Esophagus (tissue), 2 donors: ENCODE measurements around the gene SHB. TPM values are rescaled to one million over a fixed set of nuclear protein-coding genes. Genes with fewer than 3 reads are reported as not detected.

ENCODE experiments used
- H3K27ac ChIP-seq, 2 donors: one replicate each; pipeline ENCODE4 v1.5.1; 2013; ENCODE audit warnings: low read depth in 2 of 2, mild to moderate bottlenecking in 2 of 2, inconsistent platforms in 1 of 2, low read length in 1 of 2, moderate library complexity in 1 of 2
- H3K27me3 ChIP-seq, 2 donors: one replicate each; pipeline ENCODE4 v1.6.1; 2013; ENCODE audit warnings: low read length in 2 of 2, control low read depth in 1 of 2, mild to moderate bottlenecking in 1 of 2; ENCODE audit not compliant: insufficient read depth in 2 of 2, control insufficient read depth in 1 of 2
- H3K36me3 ChIP-seq, 2 donors: one replicate each; pipeline ENCODE4 v1.6.1; 2013; ENCODE audit warnings: low read length in 1 of 2; ENCODE audit not compliant: control insufficient read depth in 2 of 2, insufficient read depth in 2 of 2
- H3K4me1 ChIP-seq, 2 donors: one replicate each; pipeline ENCODE4 v1.6.1; 2013; ENCODE audit warnings: low read length in 1 of 2; ENCODE audit not compliant: control insufficient read depth in 2 of 2, insufficient read depth in 2 of 2
- H3K4me3 ChIP-seq, 2 donors: one replicate each; pipeline ENCODE4 v1.5.1; 2013; ENCODE audit warnings: low read length in 2 of 2, mild to moderate bottlenecking in 2 of 2, low read depth in 1 of 2, moderate library complexity in 1 of 2
- H3K9me3 ChIP-seq, 2 donors: one replicate each; pipeline ENCODE4 v1.6.1; 2013; ENCODE audit warnings: mild to moderate bottlenecking in 2 of 2, low read depth in 1 of 2, low read length in 1 of 2, moderate library complexity in 1 of 2; ENCODE audit not compliant: control insufficient read depth in 2 of 2, insufficient read depth in 1 of 2
- WGBS, 2 donors: extraction: QIAGEN DNeasy Blood & Tissue Kit; methylation state at CpG; one replicate each; pipeline ENCODE4 v1.1.7; 2013; 5-methylcytosine and 5-hydroxymethylcytosine counted together
- polyA plus RNA-seq, 2 donors: library from polyadenylated mRNA; stranded (reverse); fragments of 200-250 nt; gene quantifications; one replicate each; pipeline ENCODE4 v1.2.3, GENCODE V29; 2013
- donor health status: healthy with polysubstance abuse.
- donor health status: Bipolar disorder and iron deficiency.

SHB gene
- polyA plus RNA-seq, 2 donors, result 14.7 to 15.7 TPM

GRCh38 chr9:37988041-37988440 lies 81.0 kb downstream of the SHB start:
- peaks cover 0 to 5% of the 10 kb centered on the region in 2 donors for H3K36me3 ChIP-seq
- H3K27me3 ChIP-seq, result no peaks in the 10 kb centered on the region
- H3K4me1 ChIP-seq, result peaks cover 4 to 19% of the 10 kb centered on the region in 2 donors
- WGBS, 2 donors, result 65 to 76% methylated on average over 5 of the region's 5 CpGs
- H3K4me3 ChIP-seq, result no peak overlapping the region
- no peak overlapping the region for H3K27ac ChIP-seq
- H3K9me3 ChIP-seq, result no peaks in the 10 kb centered on the region

DNA sequence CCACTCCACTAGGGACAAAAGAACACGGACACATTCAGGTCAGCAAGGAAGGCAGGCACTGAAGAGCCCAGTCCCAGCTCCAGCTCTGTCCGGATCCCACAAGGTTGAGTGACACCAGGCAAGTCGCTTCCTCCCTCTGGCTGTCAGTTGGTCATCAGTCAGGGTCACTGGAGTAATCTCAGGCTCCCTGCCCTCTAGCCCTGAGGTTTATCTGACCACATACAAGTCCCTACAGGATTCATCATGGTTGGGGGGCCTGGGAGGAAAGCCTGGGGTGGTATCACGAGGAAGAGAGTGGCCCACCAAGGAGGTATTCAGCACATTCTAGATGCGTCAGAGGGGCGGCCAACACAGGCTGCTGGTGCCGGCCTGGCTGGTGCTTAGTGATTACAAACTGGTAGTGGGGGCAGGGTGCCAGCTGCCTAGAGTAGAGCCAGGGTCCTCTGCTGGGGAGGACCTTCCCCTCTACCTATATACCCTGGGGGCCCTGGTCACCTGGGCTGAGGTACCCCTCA lies 81.5 kb downstream of the SHB start:
- no peak overlapping the region for H3K27ac ChIP-seq
- peaks cover 4 to 19% of the 10 kb centered on the region in 2 donors for H3K4me1 ChIP-seq
- WGBS, 2 donors, result 81 to 87% methylated on average over 7 of the region's 7 CpGs
- no peak overlapping the region for H3K4me3 ChIP-seq
- no peaks in the 10 kb centered on the region for H3K27me3 ChIP-seq
- H3K9me3 ChIP-seq, result no peaks in the 10 kb centered on the region
- peaks cover 0 to 5% of the 10 kb centered on the region in 2 donors for H3K36me3 ChIP-seq

DNA sequence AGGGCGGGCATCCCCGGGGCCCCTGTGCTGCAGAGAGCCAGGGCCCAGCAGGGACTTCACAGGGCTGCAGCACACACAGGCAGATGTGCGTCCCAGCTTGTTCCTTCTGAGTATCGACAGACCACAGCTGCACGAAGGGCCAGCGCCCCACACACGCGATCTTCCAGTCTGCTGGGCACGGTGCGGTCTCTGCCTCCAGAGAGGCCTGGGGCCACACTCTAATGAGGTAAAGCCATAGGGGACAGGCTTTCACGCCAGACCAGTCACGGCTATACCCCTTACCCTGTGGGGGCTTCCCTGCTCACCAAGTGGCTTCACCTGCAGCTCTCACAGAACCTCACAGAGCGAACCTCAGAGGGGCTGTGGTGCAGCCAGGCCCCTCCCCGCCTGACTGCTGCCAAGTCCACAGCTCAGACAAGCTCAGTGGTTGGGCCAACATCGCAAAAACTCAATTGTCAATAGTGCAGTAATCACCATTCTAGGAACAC lies 82.2 kb downstream of the SHB start:
- WGBS, 2 donors, result 73 to 83% methylated on average over 15 of the region's 15 CpGs
- H3K27ac ChIP-seq, result no peak overlapping the region
- peaks cover 4 to 19% of the 10 kb centered on the region in 2 donors for H3K4me1 ChIP-seq
- H3K36me3 ChIP-seq, result peaks cover 0 to 5% of the 10 kb centered on the region in 2 donors
- no peaks in the 10 kb centered on the region for H3K27me3 ChIP-seq
- no peak overlapping the region for H3K4me3 ChIP-seq
- H3K9me3 ChIP-seq, result no peaks in the 10 kb centered on the region

GRCh38 chr9:37986001-37986400 lies 83.0 kb downstream of the SHB start:
- no peak overlapping the region for H3K4me3 ChIP-seq
- peaks cover 4 to 19% of the 10 kb centered on the region in 2 donors for H3K4me1 ChIP-seq
- H3K9me3 ChIP-seq, result no peaks in the 10 kb centered on the region
- H3K27me3 ChIP-seq, result no peaks in the 10 kb centered on the region
- no peak overlapping the region for H3K27ac ChIP-seq
- peaks cover 0 to 4% of the 10 kb centered on the region in 2 donors for H3K36me3 ChIP-seq
- WGBS, 2 donors, result 82 to 85% methylated on average over 4 of the region's 4 CpGs

DNA sequence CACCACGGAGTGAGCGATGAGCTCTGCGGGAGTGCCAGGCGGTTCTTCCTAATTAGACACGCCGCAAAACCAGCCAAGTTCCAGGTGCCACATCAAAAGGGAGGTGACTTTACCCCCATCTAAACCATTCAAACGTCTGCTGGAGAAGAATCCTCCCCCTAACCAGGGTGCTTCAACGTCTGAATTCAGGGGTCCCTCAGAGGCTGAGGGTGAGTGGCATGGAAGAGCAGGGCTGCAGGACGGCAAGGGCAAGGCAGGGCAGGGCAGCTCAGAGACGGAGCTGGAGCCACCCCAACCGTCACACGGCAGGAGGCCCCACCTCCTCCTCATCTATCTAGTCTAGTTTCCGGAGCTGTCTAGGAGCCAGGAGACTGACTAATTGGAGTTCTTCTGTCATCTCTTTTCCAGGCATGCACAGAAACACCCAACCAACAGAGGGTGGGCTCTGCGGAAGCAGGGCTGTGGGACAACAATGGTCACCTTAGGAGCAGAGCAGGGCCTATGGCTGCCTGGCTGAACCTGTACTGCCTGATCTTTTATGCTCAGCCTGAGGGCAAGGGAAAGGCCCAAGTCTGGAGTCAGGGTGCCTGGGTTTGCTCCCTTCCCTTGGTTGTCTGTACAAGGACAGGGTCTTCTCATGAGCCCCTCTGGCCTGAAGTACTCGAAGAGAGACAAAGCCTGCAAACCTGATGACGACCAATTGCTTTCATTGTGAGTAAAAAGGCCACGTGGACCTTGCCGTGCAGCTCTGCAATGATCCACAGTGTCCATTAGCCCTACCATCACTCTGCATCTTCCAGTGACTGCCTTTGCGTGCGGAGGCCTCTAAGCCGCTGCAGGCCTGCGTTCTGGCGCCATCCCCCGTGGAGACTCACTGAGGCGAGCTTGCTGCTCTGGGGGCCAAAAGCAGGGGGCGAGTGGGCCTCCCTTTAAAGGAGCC lies 84.1 kb downstream of the SHB start:
- Histone ChIP-seq H3K4me3 (no peak overlapping the region), H3K27me3 (no peaks in the 10 kb centered on the region), H3K4me1 (peaks cover 4 to 19% of the 10 kb centered on the region in 2 donors), H3K27ac (peak overlapping the region in 1 of 2 donors; percentile 80), H3K9me3 (no peaks in the 10 kb centered on the region), H3K36me3 (peaks cover 0 to 3% of the 10 kb centered on the region in 2 donors)
- 34 to 48% methylated on average over 26 of the region's 26 CpGs for WGBS, 2 donors

- H3K27ac ChIP-seq, result peak overlapping the region in 1 of 2 donors; percentile 80
- peaks cover 0 to 3% of the 10 kb centered on the region in 2 donors for H3K36me3 ChIP-seq
- no peaks in the 10 kb centered on the region for H3K9me3 ChIP-seq
- WGBS, 2 donors, result 81 to 83% methylated on average over 5 of the region's 5 CpGs
- no peak overlapping the region for H3K4me3 ChIP-seq
- H3K4me1 ChIP-seq, result peaks cover 4 to 19% of the 10 kb centered on the region in 2 donors
- H3K27me3 ChIP-seq, result no peaks in the 10 kb centered on the region
Measured at GRCh38 chr9:37984278-37984671, 84.8 kb downstream of the SHB start.

- 80 to 83% methylated on average over 12 of the region's 12 CpGs for WGBS, 2 donors
- Histone ChIP-seq H3K4me3 (no peak overlapping the region), H3K4me1 (peaks cover 4 to 19% of the 10 kb centered on the region in 2 donors), H3K36me3 (peaks cover 0 to 3% of the 10 kb centered on the region in 2 donors), H3K27ac (no peak overlapping the region), H3K27me3 (no peaks in the 10 kb centered on the region), H3K9me3 (no peaks in the 10 kb centered on the region)
Measured at GRCh38 chr9:37983381-37984067, 85.5 kb downstream of the SHB start.

DNA sequence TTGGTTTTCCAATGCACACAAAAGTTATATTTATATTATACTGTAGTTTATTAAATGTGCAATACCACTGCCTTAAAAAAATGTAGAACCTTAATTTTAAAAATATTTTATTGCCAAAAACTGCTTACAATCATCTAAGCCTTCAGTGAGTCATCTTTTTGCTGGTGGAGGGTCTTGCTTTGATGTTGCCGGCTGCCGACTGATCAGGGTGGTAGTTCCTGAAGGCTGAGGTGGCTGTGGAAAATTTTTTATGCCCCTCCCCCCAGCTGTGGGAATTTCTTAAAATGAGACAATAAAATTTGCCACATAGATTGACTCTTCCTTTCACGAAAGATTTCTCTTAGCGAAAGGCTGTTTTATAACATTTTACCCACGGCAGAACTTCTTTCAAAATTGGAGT lies 89.2 kb downstream of the SHB start:
- 78 to 87% methylated on average over 5 of the region's 5 CpGs for WGBS, 2 donors
- Histone ChIP-seq H3K4me3 (no peak overlapping the region), H3K9me3 (no peaks in the 10 kb centered on the region), H3K36me3 (no peaks in the 10 kb centered on the region), H3K27ac (no peak overlapping the region), H3K27me3 (no peaks in the 10 kb centered on the region), H3K4me1 (peaks cover 0 to 4% of the 10 kb centered on the region in 2 donors)

DNA sequence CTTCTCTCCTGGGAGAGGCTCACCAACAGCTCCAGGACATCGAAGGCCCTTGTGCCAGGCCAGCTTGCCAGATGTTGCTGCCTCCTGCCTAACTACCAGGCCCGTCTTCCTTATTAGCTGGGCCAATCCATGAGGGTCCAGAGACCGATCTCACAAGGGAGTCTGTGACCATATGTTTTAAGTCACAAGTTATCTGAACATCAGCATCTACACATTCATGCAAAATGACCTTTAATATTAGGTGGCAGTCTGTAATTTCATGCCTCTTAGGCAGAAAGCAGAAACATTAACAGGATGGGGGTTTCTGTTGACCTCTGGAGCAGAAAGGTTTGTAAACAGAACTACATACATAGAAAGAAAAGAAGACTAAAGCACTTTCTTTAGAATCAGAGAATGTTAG lies 90.0 kb downstream of the SHB start:
- Histone ChIP-seq H3K36me3 (no peaks in the 10 kb centered on the region), H3K27ac (no peak overlapping the region), H3K4me3 (no peak overlapping the region), H3K4me1 (no peaks in the 10 kb centered on the region), H3K9me3 (no peaks in the 10 kb centered on the region), H3K27me3 (no peaks in the 10 kb centered on the region)
- WGBS, 2 donors, result 84% methylated on average over 3 of the region's 3 CpGs
